ENCODE data around the gene RGL3. TPM values are rescaled to one million over a fixed set of nuclear protein-coding genes. Genes with fewer than 3 reads are reported as not detected.
A peak's percentile ranks its signal among the peaks of the same experiment; 100 is the strongest.

RGL3 gene
- total and polyA plus RNA-seq, 9 of the 15 experiments (the other 6 are each of a cell fraction or from before 2014, with no cell fraction given): 0.12 to 0.61 (median 0.32) TPM; not detected in 4

GRCh38 chr19:11355160-11356073 is 63.7 kb downstream of the RGL3 start, which contains the start of gene PLPPR2 (continued):
- 0 out of 2 replicates have a peak, but pooled peaks have one; percentile 56 for TF ChIP-seq THRB (CRISPR knock-in tag; conservative IDR thresholded peaks at IDR 0.05)
- no peak for TF ChIP-seq ZNF263 (CRISPR knock-in tag; IDR thresholded peaks at IDR 0.05; ENCODE audit: borderline replicate concordance)
- peak; percentile 88; the same call in 1 of the 2 replicates for TF ChIP-seq HLTF (IDR thresholded peaks at IDR 0.05)
- TF ChIP-seq KLF10 (CRISPR knock-in tag; IDR thresholded peaks at IDR 0.05): no peak
- no peak for TF ChIP-seq HINFP (tag; conservative IDR thresholded peaks at IDR 0.05; ENCODE audit: low read depth)
- TF ChIP-seq SNAPC5 (CRISPR knock-in tag; IDR thresholded peaks at IDR 0.05): no peak
- no peak for TF ChIP-seq SRSF9 (IDR thresholded peaks at IDR 0.05; ENCODE audit: borderline replicate concordance, low read depth, low read length)
- no peak for TF ChIP-seq ZHX1 (conservative IDR thresholded peaks at IDR 0.05; ENCODE audit: low read length)
- no peak for TF ChIP-seq XRCC4 (IDR thresholded peaks at IDR 0.05; ENCODE audit: extremely low read depth, insufficient read depth, insufficient read length)
- TF ChIP-seq ZBTB7A (IDR thresholded peaks at IDR 0.05; ENCODE audit: borderline replicate concordance, control insufficient read depth, low read depth, low read length): no peak; the same call in 1 of the 2 replicates
- no peak for TF ChIP-seq GTF2F1 (IDR thresholded peaks at IDR 0.05; ENCODE audit: low read depth, low read length)
- no peak for TF ChIP-seq KDM2B (CRISPR knock-in tag; IDR thresholded peaks at IDR 0.05)
- no peak for TF ChIP-seq SAFB2 (IDR thresholded peaks at IDR 0.05; ENCODE audit: borderline replicate concordance, low read depth, low read length, severe bottlenecking)
- TF ChIP-seq CBFB (CRISPR knock-in tag; IDR thresholded peaks at IDR 0.05): peak; percentile 51; the same call in 1 of the 2 replicates
- no peak for TF ChIP-seq SETDB1 (IDR thresholded peaks at IDR 0.05; ENCODE audit: low read length)
- no peak for TF ChIP-seq ETV6 (IDR thresholded peaks at IDR 0.05; ENCODE audit: borderline replicate concordance in 1 of 2, low read depth in 2 of 2, low read length in 1 of 2)
- TF ChIP-seq ETV6 (CRISPR knock-in tag; IDR thresholded peaks at IDR 0.05; ENCODE audit: borderline replicate concordance): no peak
- 0 out of 2 replicates have a peak, but pooled peaks have one; percentile 52 for TF ChIP-seq SMARCA4 (IDR thresholded peaks at IDR 0.05)
- TF ChIP-seq ETS1 (conservative IDR thresholded peaks at IDR 0.05; ENCODE audit: control insufficient read depth, low read depth, low read length): 0 out of 2 replicates have a peak, but pooled peaks have one; percentile 49
- peak in 1 of 2 experiments; percentile 55; a peak in 1 of 4 replicates for TF ChIP-seq ARNT (IDR thresholded peaks at IDR 0.05)
